ENCODE data around the gene GSTM4. TPM values are rescaled to one million over a fixed set of nuclear protein-coding genes. Genes with fewer than 3 reads are reported as not detected.

GSTM4 gene
- total RNA-seq, result 10 to 100 TPM; 24.4 to 25.6 TPM

DNA sequence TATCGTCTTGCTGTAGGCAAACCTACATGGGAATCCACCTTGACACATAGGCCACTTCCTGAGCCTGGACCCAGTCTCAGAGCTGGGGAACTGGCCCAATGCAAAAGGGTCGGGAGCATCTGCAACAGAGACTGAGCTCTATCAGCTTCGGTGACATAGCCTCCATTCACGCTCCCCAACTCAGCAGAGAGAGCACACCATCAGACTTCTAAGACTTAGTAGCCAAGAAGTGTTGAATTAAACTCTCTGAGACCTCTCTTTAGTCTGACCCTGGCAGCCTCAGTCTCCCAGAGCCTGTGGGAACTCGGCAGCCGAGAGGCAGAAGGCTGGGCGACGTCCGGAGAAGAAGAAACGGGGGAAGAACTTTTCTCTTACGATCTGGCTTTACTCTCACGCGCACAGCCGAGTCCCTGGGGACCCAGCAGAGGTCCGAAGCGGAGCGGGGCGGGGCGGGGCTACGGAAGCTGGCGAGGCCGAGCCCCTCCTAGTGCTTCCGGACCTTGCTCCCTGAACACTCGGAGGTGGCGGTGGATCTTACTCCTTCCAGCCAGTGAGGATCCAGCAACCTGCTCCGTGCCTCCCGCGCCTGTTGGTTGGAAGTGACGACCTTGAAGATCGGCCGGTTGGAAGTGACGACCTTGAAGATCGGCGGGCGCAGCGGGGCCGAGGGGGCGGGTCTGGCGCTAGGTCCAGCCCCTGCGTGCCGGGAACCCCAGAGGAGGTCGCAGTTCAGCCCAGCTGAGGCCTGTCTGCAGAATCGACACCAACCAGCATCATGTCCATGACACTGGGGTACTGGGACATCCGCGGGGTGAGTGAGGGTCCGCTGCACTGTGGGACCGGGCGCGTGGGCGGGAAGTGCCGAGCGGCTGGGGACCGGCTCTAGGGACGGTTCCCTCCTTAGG, at the start of gene GSTM4:
GSTM4 (plus strand) TSS at position 485 of the 905 bp plus-strand sequence; CDS start at position 776, 291 bp downstream.

DNA sequence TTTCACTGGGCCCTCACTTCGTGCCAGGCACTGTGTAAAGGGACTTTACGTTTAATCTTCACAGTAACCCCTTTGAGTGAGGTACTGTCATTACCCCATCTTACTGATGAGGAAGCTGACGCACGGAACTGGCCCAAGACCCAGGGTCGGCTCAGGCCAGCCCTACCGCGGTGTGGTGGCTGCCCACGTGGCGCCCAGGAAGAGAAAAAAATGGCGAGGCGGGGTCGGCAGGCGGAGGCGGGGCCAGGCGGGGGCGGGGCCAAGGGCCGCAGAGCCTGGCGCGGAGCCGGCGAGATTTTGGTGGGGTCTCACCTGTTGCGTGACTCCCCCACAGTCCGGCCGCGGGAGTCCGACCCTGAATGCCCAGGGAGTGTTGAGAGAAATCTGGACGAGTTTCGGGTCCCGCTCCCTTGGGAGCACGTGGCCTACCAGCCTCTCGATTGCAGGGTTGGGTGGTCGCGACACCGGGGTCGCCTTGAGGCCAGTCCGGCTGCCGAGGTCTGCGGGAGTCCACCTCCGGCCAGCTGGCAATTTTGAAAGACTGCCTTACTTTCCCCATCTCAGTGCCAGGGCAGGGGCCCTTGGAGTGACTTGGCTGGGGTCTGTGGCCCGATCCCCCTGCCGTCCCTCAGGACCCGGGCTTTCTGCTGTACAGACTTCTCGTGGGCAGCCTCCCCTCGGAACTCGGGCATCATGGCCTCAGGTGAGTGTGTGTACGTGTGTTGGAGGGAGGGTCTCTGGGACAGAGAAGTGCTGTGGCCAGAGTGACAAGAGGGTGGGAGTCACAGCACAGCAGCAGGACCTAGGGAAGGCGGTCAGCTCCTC, 36.1 kb upstream of the GSTM4 start, which contains the start of the genes AMPD2 and GNAT2:
AMPD2 (plus strand) TSS at position 262 of the 825 bp plus-strand sequence. CDS start 1,339 bp downstream, outside the sequence.
GNAT2 (minus strand) TSS at position 41 of the 825 bp plus-strand sequence. CDS start 6,746 bp downstream, outside the sequence.

DNA sequence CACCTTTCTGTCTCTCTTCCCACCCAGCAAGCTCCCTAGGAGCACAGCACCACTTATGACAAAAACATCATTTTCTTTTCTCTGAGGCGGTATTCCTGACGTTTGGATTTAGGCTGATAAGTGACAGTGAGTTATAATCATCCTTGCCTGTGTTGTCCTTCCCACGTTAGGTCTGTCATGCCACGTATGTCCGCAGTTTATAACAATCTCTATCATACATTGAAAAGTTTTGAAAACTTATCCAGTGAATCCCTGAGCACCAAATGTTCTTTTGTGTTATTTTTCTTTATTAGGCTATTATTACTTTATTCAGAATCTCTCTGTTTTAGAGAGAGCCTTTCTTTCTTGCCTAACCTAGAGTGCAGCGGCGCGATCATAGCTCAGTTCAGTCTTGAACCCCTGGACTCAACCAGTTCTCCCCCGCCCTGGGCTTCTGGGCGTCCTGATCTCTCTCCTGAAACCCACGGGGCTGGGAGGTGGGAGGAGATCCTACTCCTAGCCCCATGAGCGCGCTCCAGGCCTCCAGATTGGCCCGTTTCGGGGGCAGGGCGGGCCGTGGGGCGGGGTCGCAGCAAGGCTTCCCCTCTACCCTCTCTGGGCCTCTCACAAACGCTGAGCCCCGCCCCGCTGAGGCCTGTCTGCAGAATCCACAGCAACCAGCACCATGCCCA, 11.7 kb downstream of the GSTM4 start, which contains the start of gene GSTM2:
GSTM2 (plus strand) TSS at position 606 of the 671 bp plus-strand sequence; CDS start at position 665, 59 bp downstream.

DNA sequence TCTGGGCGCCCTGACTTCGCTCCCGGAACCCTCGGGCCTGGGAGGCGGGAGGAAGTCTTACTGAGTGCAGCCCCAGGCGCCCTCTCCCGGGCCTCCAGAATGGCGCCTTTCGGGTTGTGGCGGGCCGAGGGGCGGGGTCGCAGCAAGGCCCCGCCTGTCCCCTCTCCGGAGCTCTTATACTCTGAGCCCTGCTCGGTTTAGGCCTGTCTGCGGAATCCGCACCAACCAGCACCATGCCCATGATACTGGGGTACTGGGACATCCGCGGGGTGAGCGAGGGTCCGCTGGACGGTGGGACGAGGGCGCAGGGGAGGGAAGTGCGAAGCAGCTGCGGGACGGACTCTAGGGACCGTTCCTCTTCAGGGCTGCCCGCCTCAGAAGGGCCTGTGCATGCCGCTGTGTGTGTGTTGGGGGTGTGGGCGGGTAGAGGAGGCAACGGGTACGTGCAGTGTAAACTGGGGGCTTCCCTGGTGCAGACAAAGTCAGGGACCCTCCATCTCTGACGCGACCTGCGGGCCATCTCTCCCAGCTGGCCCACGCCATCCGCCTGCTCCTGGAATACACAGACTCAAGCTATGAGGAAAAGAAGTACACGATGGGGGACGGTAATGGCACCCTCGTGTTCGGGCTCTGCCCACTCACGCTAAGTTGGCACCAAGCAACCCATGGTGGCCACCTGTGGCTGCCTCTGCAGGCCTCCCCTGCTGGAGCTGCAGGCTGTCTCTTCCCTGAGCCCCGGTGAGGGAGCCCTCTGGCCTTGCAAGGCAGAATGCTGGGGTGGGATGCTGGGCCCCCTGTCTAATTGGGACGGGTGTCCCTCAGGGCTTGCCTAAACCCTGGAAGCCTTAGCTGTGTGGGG, 32.0 kb downstream of the GSTM4 start, which contains the start of gene GSTM1:
GSTM1 (plus strand) TSS at position 177 of the 859 bp plus-strand sequence; CDS start at position 234, 57 bp downstream.

Other genes with a start within 250 kb of the GSTM4 start
- 10 to 100 TPM; 58.8 to 86.9 TPM for gene PSMA5, start 229.7 kb upstream of the GSTM4 start, total RNA-seq
- gene SYPL2, start 189.6 kb upstream of the GSTM4 start, total RNA-seq, result under 1 TPM; 0.33 to 0.34 TPM
- 1 to 10 TPM; 2.1 to 3.7 TPM for gene ATXN7L2, start 172.2 kb upstream of the GSTM4 start, total RNA-seq
- gene CYB561D1, start 162.0 kb upstream of the GSTM4 start, total RNA-seq, result 1 to 10 TPM; 3.3 to 6.9 TPM
- gene AMIGO1, start 146.4 kb upstream of the GSTM4 start, total RNA-seq, result under 1 TPM; 0.33 to 0.69 TPM
- gene GPR61, start 116.2 kb upstream of the GSTM4 start, total RNA-seq, result under 1 TPM in 1 of 2 donors, not detected in 1; 0.34 TPM
- 10 to 100 TPM in 1 of 2 donors, 1 to 10 TPM in 1; 8.3 to 13.3 TPM for gene GNAI3, start 107.5 kb upstream of the GSTM4 start, total RNA-seq
- gene GNAT2, start 36.5 kb upstream of the GSTM4 start, total RNA-seq, result under 1 TPM in 1 of 2 donors, not detected in 1; 0.33 TPM
- 10 to 100 TPM; 30.3 to 46.3 TPM for gene AMPD2, start 36.3 kb upstream of the GSTM4 start, total RNA-seq
- 10 to 100 TPM; 14.0 to 17.9 TPM for gene GSTM2, start 12.0 kb downstream of the GSTM4 start, total RNA-seq
- gene GSTM1, start 31.7 kb downstream of the GSTM4 start, total RNA-seq, result 10 to 100 TPM; 11.4 to 45.6 TPM
- gene GSTM5, start 56.2 kb downstream of the GSTM4 start, total RNA-seq, result under 1 TPM in 1 of 2 donors, not detected in 1; 0.33 TPM
- gene GSTM3, start 84.9 kb downstream of the GSTM4 start, total RNA-seq, result 100 to 1,000 TPM in 1 of 2 donors, 10 to 100 TPM in 1; 52.3 to 108 TPM
- not detected for gene EPS8L3, start 107.8 kb downstream of the GSTM4 start, total RNA-seq

Data from melanocyte of skin (primary cell).